DOHH2 (cell line): ENCODE measurements around the gene SPIRE2.

Experiments used
- CTCF ChIP-seq: fragments of 200-600 bp; sonication (generic); IDR thresholded peaks from one replicate; pipeline ENCODE4 v1.5.1; 2014; ENCODE audit warnings: antibody characterized with exemption, mild to moderate bottlenecking, low read depth, low read length; ENCODE audit not compliant: poor library complexity, severe bottlenecking
- EZH2phosphoT487 ChIP-seq: fragments of 200-600 bp; sonication (generic); IDR thresholded peaks from 2 replicates; pipeline ENCODE4 v1.6.1; 2017; ENCODE audit warnings: borderline replicate concordance, mild to moderate bottlenecking, antibody characterized with exemption, low read length, moderate library complexity, mixed read lengths

- TF ChIP-seq CTCF (no peak), EZH2phosphoT487 (no peak)
Measured at GRCh38 chr16:89895482-89896250, 67.4 kb downstream of the SPIRE2 start.
